Fibroblast of mammary gland (primary cell): ENCODE results near the gene TP73.

ENCODE experiments used
- DNase-seq: peaks from one replicate; pipeline ENCODE4 v3.0.0-alpha.2; 2010; ENCODE audit warnings: low read depth
- H3K4me3 ChIP-seq: 2 replicates; pipeline ENCODE4 v1.5.1; 2011; ENCODE audit warnings: low read depth, mild to moderate bottlenecking, low read length, moderate library complexity; ENCODE audit not compliant: control insufficient read depth
- TF ChIP-seq, protein P1 (sequence below): conservative IDR thresholded peaks from 2 replicates; pipeline ENCODE4 v1.5.1; 2011; ENCODE audit warnings: low read depth, low read length, inconsistent platforms; ENCODE audit not compliant: control insufficient read depth, insufficient read depth

The TP73 gene

DNA sequence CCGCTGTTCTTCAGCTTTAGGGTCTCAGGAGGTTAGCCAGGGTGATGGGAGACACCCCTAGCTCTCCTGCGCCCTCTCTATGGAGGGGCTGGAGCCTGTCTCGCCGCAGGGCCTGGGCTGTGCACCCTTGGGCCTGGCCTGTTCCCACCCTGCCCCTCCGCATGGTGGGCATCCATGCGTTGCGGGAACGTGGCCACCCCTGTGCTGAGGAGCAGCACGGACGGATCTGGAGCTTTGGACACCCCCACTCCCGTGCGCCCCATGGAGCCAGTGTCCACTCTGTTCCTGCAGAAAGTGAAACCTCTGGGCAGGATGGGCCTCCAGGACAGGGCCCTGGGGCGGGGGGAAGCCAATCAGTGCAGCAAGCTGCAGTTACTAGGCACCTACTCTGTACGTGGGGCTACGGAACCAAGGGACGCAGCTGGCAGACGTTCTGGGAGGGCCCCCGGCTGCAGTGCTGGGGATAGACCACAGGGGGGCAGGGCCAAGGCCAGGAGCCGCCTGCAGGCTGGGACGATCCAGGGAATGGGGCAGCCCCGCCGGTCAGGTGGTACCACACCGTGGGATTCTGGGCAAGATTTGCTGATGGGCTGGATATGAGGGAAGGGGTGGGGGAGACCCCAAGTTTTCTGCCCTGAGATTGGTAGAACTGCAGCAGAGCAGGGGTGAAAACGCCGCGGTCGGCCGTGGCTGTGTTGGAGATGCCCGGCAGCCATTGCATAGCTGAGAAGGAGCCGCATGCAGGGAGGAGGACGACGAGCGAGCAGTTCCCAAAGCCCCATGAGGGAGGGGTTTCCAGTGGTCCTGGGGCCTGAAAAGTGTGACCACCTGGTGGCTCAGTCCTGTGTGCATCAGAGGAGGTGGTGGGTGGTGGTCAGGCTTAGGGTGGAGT lies 43.3 kb downstream of the TP73 start:
- H3K4me3 ChIP-seq: no peak overlapping the region
- TF ChIP-seq, protein P1, sequence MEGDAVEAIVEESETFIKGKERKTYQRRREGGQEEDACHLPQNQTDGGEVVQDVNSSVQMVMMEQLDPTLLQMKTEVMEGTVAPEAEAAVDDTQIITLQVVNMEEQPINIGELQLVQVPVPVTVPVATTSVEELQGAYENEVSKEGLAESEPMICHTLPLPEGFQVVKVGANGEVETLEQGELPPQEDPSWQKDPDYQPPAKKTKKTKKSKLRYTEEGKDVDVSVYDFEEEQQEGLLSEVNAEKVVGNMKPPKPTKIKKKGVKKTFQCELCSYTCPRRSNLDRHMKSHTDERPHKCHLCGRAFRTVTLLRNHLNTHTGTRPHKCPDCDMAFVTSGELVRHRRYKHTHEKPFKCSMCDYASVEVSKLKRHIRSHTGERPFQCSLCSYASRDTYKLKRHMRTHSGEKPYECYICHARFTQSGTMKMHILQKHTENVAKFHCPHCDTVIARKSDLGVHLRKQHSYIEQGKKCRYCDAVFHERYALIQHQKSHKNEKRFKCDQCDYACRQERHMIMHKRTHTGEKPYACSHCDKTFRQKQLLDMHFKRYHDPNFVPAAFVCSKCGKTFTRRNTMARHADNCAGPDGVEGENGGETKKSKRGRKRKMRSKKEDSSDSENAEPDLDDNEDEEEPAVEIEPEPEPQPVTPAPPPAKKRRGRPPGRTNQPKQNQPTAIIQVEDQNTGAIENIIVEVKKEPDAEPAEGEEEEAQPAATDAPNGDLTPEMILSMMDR: peak; percentile 62
- peak; percentile 12 for DNase-seq

GRCh38 chr1:3696689-3697088 lies 44.4 kb downstream of the TP73 start:
- DNase-seq: no peak
- TF ChIP-seq, protein P1: no peak
- no peak overlapping the region for H3K4me3 ChIP-seq

- no peak for DNase-seq
- H3K4me3 ChIP-seq: no peak overlapping the region
- TF ChIP-seq, protein P1: no peak
Observed at GRCh38 chr1:3697104-3697503, 44.8 kb downstream of the TP73 start.

DNA sequence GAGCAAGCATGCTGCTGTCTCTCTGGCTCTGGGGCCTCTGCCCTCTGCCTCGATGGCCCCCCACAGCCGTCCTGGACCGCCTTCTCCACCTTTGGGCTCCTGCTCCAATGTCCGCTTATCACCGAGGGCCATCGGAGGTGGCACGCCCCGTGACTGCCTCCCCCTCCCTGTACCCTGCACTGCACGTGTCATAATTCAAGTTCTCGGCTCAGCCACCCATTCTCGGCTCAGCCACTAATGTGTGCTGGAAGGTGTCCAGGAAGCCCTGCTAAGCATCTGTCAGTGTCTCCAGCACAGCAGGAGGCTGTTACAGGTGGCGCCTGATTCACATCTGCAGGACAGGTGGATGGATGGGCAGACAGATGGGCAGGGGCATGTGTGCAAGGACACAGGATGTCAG lies 45.5 kb downstream of the TP73 start:
- H3K4me3 ChIP-seq: no peak overlapping the region
- DNase-seq: no peak
- TF ChIP-seq, protein P1: no peak

DNA sequence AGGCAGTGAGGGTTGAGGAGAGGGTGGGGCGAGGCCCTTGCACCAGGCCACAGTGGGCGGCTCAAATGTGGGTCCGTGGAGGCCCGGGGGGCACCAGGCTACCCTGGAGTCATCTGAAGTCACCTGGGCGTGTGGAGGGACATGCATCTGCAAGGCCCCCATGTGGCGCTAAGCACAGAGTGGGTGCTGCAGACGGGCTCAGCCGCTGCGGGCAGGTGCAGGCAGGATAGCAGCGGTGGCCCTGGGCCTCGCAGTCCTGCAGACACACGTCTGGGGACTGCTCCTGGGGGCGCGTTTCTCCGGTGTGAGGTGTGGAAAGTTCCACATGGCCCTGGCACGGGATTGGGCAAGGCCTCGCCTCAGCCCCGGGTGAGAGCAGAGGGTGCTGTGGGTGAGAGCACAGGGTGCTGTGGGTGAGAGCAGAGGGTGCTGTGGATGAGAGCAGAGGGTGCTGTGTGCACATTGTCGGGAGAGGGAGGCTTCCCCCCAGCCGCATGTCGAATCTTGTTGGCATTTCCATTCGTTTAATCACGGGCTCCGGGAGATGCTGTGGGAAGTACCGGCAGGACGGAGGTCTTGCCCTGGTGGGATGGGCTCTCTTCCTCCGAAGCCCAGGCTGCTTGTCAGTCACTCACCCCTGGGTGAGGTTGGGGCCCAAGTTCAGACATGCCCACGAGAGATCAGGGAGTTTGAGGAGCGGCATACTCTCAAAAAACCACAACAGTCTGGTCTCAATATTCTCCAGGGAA lies 46.5 kb downstream of the TP73 start:
- no peak for DNase-seq
- no peak overlapping the region for H3K4me3 ChIP-seq
- TF ChIP-seq, protein P1: no peak

GRCh38 chr1:3699596-3699995 lies 47.3 kb downstream of the TP73 start:
- H3K4me3 ChIP-seq: no peak overlapping the region
- DNase-seq: no peak
- TF ChIP-seq, protein P1: no peak
